LHCN-M2 (cell line): ENCODE measurements around the gene POU3F3. TPM values are rescaled to one million over a fixed set of nuclear protein-coding genes. Genes with fewer than 3 reads are reported as not detected.

Source experiments
- DNase-seq: peaks from one replicate; pipeline ENCODE4 v3.0.0-alpha.2; 2012; ENCODE audit warnings: low read depth
- total RNA-seq: library from RNA; depleted of rRNA; stranded (reverse); fragments of >200 nt; gene quantifications from 2 replicates; pipeline ENCODE4 v1.2.3, GENCODE V29; 2014

POU3F3 gene
- total RNA-seq, 1 experiment from 2014 or later, result not detected

GRCh38 chr2:104874230-104874629 lies 20.3 kb downstream of the POU3F3 start:
- no peak for DNase-seq

DNA sequence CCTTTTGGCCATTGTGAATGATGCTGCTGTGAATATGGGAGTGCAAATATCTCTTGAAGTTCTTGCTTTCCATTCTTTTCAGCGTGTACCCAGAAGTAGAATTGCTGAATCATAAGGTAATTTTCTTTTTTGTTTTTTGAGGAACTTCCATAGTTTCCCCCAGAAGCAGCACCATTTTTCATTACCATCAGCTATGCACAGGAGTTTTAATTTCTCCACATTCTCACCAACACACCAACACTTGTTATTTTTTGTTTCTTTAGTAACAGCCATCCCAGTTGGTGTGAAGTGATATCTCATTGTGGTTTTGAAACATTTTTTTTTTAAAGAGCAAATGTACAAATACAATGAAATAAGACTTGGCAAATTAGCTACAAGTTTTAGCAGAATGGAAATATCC lies 21.3 kb downstream of the POU3F3 start:
- DNase-seq, result no peak

GRCh38 chr2:104876606-104877570 lies 23.0 kb downstream of the POU3F3 start:
- DNase-seq, result no peak

DNA sequence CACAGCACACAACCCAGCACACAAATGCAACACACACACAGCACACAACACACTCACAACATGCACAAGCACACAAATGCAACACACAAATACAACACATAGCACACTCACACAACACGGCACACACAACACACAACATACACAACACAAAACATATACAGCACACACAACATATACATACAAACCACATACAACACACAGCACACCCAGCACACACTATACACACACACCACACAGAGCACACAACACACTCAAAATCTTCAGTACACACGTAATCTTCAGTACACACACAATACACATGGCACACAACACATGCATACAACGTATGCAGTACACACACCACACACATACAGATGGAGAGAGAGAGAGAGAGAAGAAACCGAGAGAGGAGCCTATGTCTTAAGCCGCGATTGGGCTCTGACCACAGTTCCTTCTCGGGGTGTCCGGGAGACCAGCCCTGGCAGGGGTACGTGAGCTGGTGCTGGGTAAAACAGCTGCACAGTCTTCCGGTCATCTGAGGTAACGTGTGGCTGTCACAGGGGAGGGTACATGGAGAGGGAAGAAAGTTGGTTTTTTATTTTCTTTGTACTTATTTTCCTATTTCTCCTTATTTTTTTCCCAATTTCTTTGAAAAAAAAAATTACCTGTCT lies 25.1 kb downstream of the POU3F3 start:
- no peak for DNase-seq

- no peak for DNase-seq
Measured at GRCh38 chr2:104880076-104880475, 26.2 kb downstream of the POU3F3 start.

GRCh38 chr2:104883357-104883756 lies 29.4 kb downstream of the POU3F3 start:
- no peak for DNase-seq

GRCh38 chr2:104885119-104885782 lies 31.3 kb downstream of the POU3F3 start:
- no peak for DNase-seq

- DNase-seq, result no peak
Measured at GRCh38 chr2:104887676-104888075, 33.8 kb downstream of the POU3F3 start.

DNA sequence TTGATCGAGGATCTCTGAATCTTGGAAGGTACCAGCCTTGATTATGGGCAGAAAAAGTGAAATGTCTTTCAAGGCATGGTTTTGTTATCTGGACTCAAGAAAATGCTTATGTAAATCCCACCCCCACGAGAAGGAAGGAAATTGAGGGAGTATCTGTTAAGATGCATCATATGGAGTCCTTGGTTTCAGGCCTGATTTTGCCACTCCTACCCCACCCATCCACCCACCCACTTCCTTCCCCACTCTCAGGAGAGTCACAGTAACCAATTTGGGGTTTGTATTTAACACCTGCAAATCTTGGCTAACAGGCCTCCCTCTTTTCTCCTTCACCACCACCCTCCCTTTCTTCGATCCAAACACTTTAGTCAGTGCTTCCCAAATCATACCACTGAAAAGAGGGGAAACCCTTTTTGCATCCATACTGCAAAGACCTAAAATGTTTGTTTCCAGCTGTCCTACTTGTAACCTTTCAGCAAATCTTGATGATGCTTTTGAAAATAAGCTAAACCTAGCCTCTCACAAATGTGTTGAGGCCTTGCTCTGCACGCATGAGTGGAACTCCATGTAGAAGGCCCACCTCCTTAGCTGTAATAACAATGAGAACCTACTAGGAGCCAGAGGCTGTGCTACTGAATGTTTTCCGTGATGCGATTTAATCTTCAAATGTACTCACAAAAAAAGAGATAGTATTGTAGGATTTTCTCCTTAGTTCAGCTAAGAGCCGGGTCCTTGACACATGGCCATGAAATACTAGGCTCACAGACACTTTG lies 34.8 kb downstream of the POU3F3 start:
- no peak for DNase-seq

DNA sequence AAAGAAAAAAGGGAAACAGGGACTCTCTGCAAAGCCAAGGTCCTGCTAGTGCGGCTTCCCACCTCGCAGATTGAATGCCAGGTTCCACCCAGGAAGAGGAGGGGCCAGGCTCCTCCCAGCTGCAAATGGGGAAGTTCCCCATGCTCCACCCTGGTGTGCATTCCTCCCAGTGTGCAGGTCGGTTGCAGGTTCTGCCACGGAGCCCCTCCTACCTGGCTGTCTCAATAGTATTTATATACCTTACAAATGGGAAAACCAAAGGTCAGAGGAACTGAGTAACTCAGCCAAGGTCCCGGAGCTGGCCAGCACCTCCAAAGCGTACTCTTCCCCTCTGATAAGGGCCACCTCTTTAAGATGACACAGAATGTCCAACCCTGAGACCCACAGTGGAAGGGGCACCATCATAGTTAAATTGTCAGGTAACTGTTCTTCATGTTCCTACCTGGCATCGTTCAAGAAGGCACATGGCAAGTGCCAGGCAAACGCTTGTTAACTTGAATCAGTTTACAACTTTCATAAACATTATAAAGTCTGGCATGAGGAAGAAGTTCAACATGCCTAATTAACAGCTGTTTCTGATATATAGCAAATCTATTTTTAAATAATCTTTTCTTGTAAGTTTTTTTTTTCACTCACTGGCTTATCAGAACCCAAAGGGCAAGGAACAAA lies 35.5 kb downstream of the POU3F3 start:
- DNase-seq, result no peak

DNA sequence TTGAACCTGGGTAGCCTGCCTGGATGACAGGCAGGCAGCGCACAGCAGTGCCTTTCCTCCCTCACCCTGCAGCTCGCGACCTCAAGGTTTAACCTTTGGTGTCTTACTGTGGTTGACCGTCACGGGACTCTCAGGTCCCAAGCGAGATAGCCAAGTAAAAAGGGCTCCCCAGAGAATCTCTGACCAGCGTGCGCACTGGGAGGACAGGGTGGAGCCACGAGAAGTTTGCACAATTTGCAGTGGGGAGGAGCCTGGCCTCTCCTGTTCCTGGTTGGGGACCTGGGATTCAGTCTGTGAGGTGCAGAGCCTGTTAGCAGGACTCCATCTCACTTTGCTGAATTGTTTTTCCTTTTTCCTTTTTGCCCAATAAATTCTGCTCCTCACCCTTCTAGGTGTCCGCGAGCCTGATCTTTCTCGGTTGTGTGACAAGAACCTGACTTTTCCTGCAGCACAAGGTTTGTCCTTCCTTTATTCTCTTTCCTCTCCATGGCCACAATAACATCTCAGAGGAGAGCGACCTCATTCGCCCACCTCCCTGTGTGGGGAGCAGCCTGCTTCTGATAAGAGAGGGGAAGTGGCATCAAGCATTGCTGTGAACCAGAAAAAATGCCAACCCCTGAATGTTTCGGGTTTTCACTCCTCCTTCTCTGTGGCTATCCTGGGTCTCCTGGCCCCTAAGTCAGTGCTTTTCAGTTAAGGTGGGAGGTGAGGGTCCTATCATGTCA lies 36.2 kb downstream of the POU3F3 start:
- DNase-seq, result no peak

DNA sequence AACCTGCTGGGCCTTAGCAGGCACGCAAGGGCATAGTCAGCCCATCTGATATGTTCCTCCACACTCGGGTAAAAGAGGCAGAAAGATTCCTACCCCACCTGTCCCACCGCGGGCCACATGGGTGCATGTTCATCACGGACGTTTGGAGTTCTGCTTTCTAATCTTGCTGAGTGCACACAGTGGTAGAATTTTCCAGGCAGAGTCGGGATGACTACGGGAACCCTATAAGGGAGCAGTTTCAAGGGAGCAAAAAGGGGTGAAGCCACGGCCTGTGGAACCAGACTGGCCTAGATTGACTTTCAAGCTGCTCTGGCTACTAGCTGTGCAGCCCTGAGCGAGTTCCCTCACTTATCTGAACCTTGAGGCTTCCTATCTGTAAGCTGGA lies 36.8 kb downstream of the POU3F3 start:
- DNase-seq, result no peak

DNA sequence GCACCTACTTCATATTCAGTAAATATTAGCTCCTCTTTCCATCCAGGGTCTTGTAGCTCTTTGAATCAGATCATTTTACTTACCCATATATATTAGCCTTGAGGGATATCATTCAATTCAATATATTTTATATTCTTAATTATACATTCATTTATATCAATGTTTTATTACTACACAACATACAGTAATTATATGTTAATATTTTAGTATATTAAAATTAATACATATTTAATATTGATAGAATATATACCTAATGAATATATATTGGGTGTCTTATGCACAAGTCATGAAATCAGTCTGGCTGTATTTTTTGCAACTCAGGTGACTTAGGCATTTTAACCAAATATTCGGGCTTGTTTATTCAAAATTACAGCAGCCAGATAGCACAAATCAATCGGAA lies 37.2 kb downstream of the POU3F3 start:
- no peak for DNase-seq

GRCh38 chr2:104896446-104896845 lies 42.5 kb downstream of the POU3F3 start:
- DNase-seq, result no peak

DNA sequence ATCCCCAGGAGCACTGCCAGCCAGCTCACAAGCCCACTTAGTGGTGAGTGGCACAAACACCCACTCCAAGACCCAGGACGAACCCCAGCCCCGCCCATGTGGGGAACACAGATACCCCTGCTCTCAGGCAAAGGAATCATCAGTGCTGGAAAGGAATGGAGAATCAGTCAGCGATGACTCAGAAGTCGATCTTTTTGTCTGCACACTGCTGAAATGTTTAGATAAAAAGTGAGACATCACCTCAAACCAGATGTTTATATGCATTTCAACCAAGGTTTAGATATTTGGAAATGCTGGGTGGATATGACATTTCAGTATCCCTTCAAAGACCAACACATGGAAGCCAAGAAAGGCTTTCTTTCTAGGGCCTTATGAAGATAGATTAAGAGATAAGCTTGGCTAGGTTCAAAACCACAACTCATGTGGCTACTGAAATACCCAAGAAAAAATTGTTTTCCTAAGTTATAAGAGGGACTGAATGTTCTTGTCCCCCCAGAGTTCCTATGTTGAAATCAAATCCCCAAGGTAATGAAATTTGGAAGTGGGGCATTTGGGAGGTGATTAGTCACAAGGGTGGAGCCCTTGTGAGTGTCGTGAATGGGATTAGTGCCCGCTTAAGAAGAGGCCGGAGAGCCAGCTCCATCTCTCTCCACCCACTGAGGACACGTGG lies 43.7 kb downstream of the POU3F3 start:
- DNase-seq, result peak; percentile 11

GRCh38 chr2:104900608-104901007 lies 46.7 kb downstream of the POU3F3 start:
- DNase-seq, result no peak

DNA sequence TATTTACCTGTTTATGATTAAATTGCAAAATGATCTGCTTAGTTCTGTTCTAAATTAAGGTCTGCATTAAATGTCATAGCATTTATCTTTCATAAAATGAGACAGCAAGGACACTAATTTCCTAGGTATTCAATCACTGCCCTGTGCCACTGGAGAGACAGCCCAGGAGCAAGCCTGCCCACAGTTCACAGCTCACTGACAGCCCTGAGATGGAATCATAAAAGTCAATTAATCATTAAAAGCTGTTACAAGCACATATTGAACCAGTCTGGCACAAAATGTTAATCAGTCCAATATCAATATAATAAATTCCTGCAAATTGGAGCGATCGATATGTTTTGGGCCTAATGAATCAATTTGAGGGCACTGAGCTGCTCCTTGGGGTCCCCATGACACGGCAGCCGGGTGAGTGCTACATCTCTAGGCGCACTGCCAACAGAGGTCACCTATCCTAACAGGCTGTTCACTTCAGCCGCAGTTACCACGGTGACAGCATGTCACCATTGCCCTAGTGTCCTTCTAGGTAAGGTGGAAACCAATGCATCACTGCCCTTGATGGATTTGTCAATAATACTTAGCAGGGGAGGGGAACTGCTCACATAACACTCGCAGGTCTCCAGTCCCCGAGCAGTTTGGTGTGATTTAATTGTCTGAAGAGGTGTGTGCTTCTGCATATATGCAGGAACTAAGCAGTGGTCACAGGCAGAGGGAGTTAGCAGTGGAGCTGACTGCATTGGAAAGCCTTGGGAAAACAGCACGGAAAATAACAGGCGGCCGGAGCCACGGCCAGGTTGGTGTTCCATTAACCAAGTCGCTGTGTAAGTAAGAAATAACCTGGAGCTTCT lies 47.3 kb downstream of the POU3F3 start:
- DNase-seq, result no peak

GRCh38 chr2:104902317-104902716 lies 48.4 kb downstream of the POU3F3 start:
- DNase-seq, result no peak
